T-cell (primary cell): ENCODE results near the gene ATXN2. TPM values are rescaled to one million over a fixed set of nuclear protein-coding genes. Genes with fewer than 3 reads are reported as not detected.
"Not testable (repeated sequence)": the region's sequence is repeated elsewhere in the genome, so short reads cannot be mapped to it uniquely, and the experiment has no call there.

ENCODE experiments used
- ATAC-seq, 4 experiments: fragments of 200-7000 bp in 3 of 4; fragments of 150-1000 bp in 1 of 4; cut with Tn5 transposase; replicated peaks in 1 of 4; 1 replicate in 3 of 4; 2 replicates in 1 of 4; pipeline ENCODE4 v1.10.0; 2021; ENCODE audit warnings: moderate library complexity in 3 of 4, mild to moderate bottlenecking in 2 of 4, moderate number of reproducible peaks in 1 of 4
- CTCF ChIA-PET, 2 donors: fragments of 300-600 bp; sonication (Branson Sonifier 250); formaldehyde crosslinking; loops; one replicate each; lab custom pipeline; 2022; ENCODE audit warnings: antibody characterized with exemption in 2 of 2; lab: Charles Lee
- POLR2A ChIA-PET, 2 donors: fragments of 300-600 bp; sonication (Branson Sonifier 250); formaldehyde crosslinking; loops; one replicate each; lab custom pipeline; 2022; ENCODE audit warnings: antibody characterized with exemption in 2 of 2; lab: Charles Lee
- DNase-seq, 35 experiments: peaks; one replicate each; pipeline versions ENCODE4 v3.0.0 to v3.0.0-alpha.2; 2013 to 2023
- H3K27ac ChIP-seq: one replicate; pipeline ENCODE4 v1.5.1; 2013; ENCODE audit warnings: low read length
- H3K27me3 ChIP-seq, 2 experiments: replicated peaks in 1 of 2; 1 replicate in 1 of 2; 2 replicates in 1 of 2; pipeline versions ENCODE4 v1.6.1 to v1.7.0; 2013; ENCODE audit warnings: low read length in 1 of 2, mixed read lengths in 1 of 2; ENCODE audit not compliant: control insufficient read depth in 2 of 2, insufficient read depth in 2 of 2; ENCODE audit errors: extremely low read depth in 1 of 2
- H3K36me3 ChIP-seq, 2 donors: 1 replicate in 1 of 2; 2 replicates in 1 of 2; pipeline versions ENCODE4 v1.6.1 to v1.7.0; 2013; ENCODE audit warnings: low read length in 1 of 2; ENCODE audit not compliant: control insufficient read depth in 2 of 2, insufficient read depth in 1 of 2; ENCODE audit errors: extremely low read depth in 1 of 2
- H3K4me1 ChIP-seq, 2 experiments: 1 replicate in 1 of 2; 2 replicates in 1 of 2; pipeline versions ENCODE4 v1.6.1 to v1.7.0; 2013; ENCODE audit warnings: low read length in 2 of 2, mixed read lengths in 1 of 2; ENCODE audit not compliant: insufficient read depth in 2 of 2, control insufficient read depth in 1 of 2; ENCODE audit errors: extremely low read depth in 1 of 2
- H3K4me3 ChIP-seq, 2 donors: 1 replicate in 1 of 2; 2 replicates in 1 of 2; pipeline versions ENCODE4 v1.5.1 to v1.7.0; 2013; ENCODE audit warnings: mild to moderate bottlenecking in 2 of 2, low read length in 1 of 2, moderate library complexity in 1 of 2; ENCODE audit not compliant: control insufficient read depth in 1 of 2; ENCODE audit errors: extremely low read depth in 1 of 2
- H3K9me3 ChIP-seq: 2 replicates; pipeline ENCODE4 v1.7.0; 2013
- H3K27ac Mint-ChIP-seq, 2 donors: one replicate each; pipeline ENCODE4 v1.8.0; 2020 to 2021; ENCODE audit warnings: mild to moderate bottlenecking in 2 of 2, mixed read lengths in 2 of 2
- H3K27me3 Mint-ChIP-seq, 2 donors: one replicate each; pipeline ENCODE4 v1.8.0; 2021 to 2022; ENCODE audit warnings: mixed read lengths in 2 of 2
- H3K36me3 Mint-ChIP-seq: one replicate; pipeline ENCODE4 v1.8.0; 2021; ENCODE audit warnings: mixed read lengths
- H3K4me1 Mint-ChIP-seq, 3 donors: one replicate each; pipeline ENCODE4 v1.8.0; 2020 to 2022; ENCODE audit warnings: mixed read lengths in 3 of 3, mild to moderate bottlenecking in 1 of 3
- H3K4me3 Mint-ChIP-seq, 3 donors: one replicate each; pipeline ENCODE4 v1.8.0; 2020 to 2022; ENCODE audit warnings: mild to moderate bottlenecking in 3 of 3, mixed read lengths in 3 of 3, moderate library complexity in 3 of 3
- H3K9me3 Mint-ChIP-seq, 3 donors: one replicate each; pipeline ENCODE4 v1.8.0; 2020 to 2022; ENCODE audit warnings: mixed read lengths in 3 of 3
- WGBS: methylation state at CpG from one replicate; pipeline ENCODE4 v1.1.5; 2013; ENCODE audit warnings: missing lambda C conversion rate; ENCODE audit not compliant: insufficient coverage; 5-methylcytosine and 5-hydroxymethylcytosine counted together
- total RNA-seq, 35 experiments: library from RNA in 6 of 35; stranded (reverse) in 6 of 35; fragments of 120-200 nt in 1 of 35; gene quantifications; one replicate each; pipeline versions ENCODE4 v1.2.1 to v1.2.4 and lab custom pipeline; 2013 to 2026

The ATXN2 gene
- total RNA-seq, 5 donors from 2014 or later (not counting 1 experiment from before 2014, with no cell fraction given) = 48.6 to 54.0 (median 50.3) TPM

GRCh38 chr12:111616177-111616623, 17.1 kb upstream of the ATXN2 start:
- Histone ChIP-seq H3K36me3 (no peaks in the 10 kb centered on the region), H3K4me1 (no peaks in the 10 kb centered on the region), H3K27ac (no peak overlapping the region), H3K9me3 (no peaks in the 10 kb centered on the region), H3K27me3 (no peaks in the 10 kb centered on the region), H3K4me3 (no peak overlapping the region)
- Mint-ChIP-seq H3K27me3 (no peaks in the 10 kb centered on the region), H3K4me3 (no peak overlapping the region), H3K9me3 (no peaks in the 10 kb centered on the region), H3K27ac (no peak overlapping the region), H3K36me3 (no peaks in the 10 kb centered on the region), H3K4me1 (no peaks in the 10 kb centered on the region)
- DNase-seq (no peak), ATAC-seq (no peak)
- ChIA-PET CTCF (no interaction called here), POLR2A (no interaction called here)
- WGBS = 100% methylated on average over 4 of the region's 7 CpGs

- no peaks in the 10 kb centered on the region for H3K27me3 Mint-ChIP-seq
- peak in 2 of 35 experiments; percentile 2 to 15 for DNase-seq
- no peak for ATAC-seq
- H3K4me1 ChIP-seq = no peaks in the 10 kb centered on the region
- no peak overlapping the region for H3K27ac ChIP-seq
- no peak overlapping the region for H3K4me3 ChIP-seq
- ChIA-PET POLR2A (no interaction called here), CTCF (interaction anchor here in 1 of 2 donors (0.6 kb wide), 1 partner anchor 1015 kb away, joined by 9 read pairs; no protein-coding TSS in a partner anchor)
- H3K9me3 Mint-ChIP-seq = no peaks in the 10 kb centered on the region
- no peak overlapping the region for H3K4me3 Mint-ChIP-seq
- H3K27ac Mint-ChIP-seq = no peak overlapping the region
- no peaks in the 10 kb centered on the region for H3K36me3 Mint-ChIP-seq
- H3K27me3 ChIP-seq = peaks cover 0 to 7% of the 10 kb centered on the region in 2 experiments
- no CpG with 5 or more reads among the region's 3 CpGs for WGBS
- no peaks in the 10 kb centered on the region for H3K4me1 Mint-ChIP-seq
- H3K9me3 ChIP-seq = no peaks in the 10 kb centered on the region
- H3K36me3 ChIP-seq = no peaks in the 10 kb centered on the region
These were observed 8.1 kb upstream of the ATXN2 start for GRCh38 chr12:111607239-111607638.

- H3K27me3 ChIP-seq = peaks cover 0 to 7% of the 10 kb centered on the region in 2 experiments
- H3K4me3 ChIP-seq = no peak overlapping the region
- Mint-ChIP-seq H3K27me3 (no peaks in the 10 kb centered on the region), H3K4me1 (no peaks in the 10 kb centered on the region), H3K27ac (no peak overlapping the region), H3K4me3 (no peak overlapping the region), H3K36me3 (no peaks in the 10 kb centered on the region), H3K9me3 (no peaks in the 10 kb centered on the region)
- POLR2A ChIA-PET = interaction anchor here (0.5 to 0.6 kb wide), 2 partner anchors 552 to 1065 kb away, joined by 4 read pairs; no protein-coding TSS in a partner anchor
- H3K27ac ChIP-seq = no peak overlapping the region
- WGBS = 100% methylated on average over 1 of the region's 3 CpGs
- H3K9me3 ChIP-seq = no peaks in the 10 kb centered on the region
- ATAC-seq (no peak), DNase-seq (no peak)
- CTCF ChIA-PET = interaction anchor here (0.6 kb wide), 4 partner anchors 37 to 1014 kb away, joined by 3 to 9 read pairs (median 3); no protein-coding TSS in a partner anchor
- H3K36me3 ChIP-seq = no peaks in the 10 kb centered on the region
- H3K4me1 ChIP-seq = no peaks in the 10 kb centered on the region
These were observed 7.7 kb upstream of the ATXN2 start for GRCh38 chr12:111606767-111607230.

GRCh38 chr12:111605911-111606766, 7.0 kb upstream of the ATXN2 start:
- DNase-seq = no peak
- no CpG with 5 or more reads among the region's 7 CpGs for WGBS
- Mint-ChIP-seq H3K27ac (no peak overlapping the region), H3K4me1 (no peaks in the 10 kb centered on the region), H3K4me3 (no peak overlapping the region), H3K9me3 (no peaks in the 10 kb centered on the region), H3K36me3 (no peaks in the 10 kb centered on the region), H3K27me3 (no peaks in the 10 kb centered on the region)
- Histone ChIP-seq H3K36me3 (no peaks in the 10 kb centered on the region), H3K27ac (no peak overlapping the region), H3K4me1 (no peaks in the 10 kb centered on the region), H3K27me3 (peaks cover 0 to 7% of the 10 kb centered on the region in 2 experiments), H3K4me3 (no peak overlapping the region), H3K9me3 (no peaks in the 10 kb centered on the region)
- POLR2A ChIA-PET = interaction anchor here (0.5 to 0.6 kb wide), 2 partner anchors 551 to 1064 kb away, joined by 4 read pairs; no protein-coding TSS in a partner anchor
- no peak for ATAC-seq
- CTCF ChIA-PET = interaction anchor here (0.5 to 0.6 kb wide), 4 partner anchors 37 to 745 kb away, joined by 3 to 4 read pairs (median 3); no protein-coding TSS in a partner anchor

GRCh38 chr12:111602857-111603256, 3.7 kb upstream of the ATXN2 start:
- H3K36me3 Mint-ChIP-seq, H3K4me1 Mint-ChIP-seq, H3K27ac ChIP-seq, H3K27ac Mint-ChIP-seq, DNase-seq, H3K4me3 Mint-ChIP-seq, H3K4me3 ChIP-seq, H3K27me3 Mint-ChIP-seq, H3K36me3 ChIP-seq, H3K9me3 Mint-ChIP-seq, H3K27me3 ChIP-seq, ATAC-seq, H3K9me3 ChIP-seq: not testable (repeated sequence)
- WGBS = no CpG with 5 or more reads among the region's 11 CpGs
- ChIA-PET POLR2A (interaction anchor here in 1 of 2 donors (0.6 kb wide), 1 partner anchor 939 kb away, joined by 4 read pairs; no protein-coding TSS in a partner anchor), CTCF (interaction anchor here (0.6 to 0.7 kb wide), 2 partner anchors 9 to 85 kb away, joined by 3 to 6 read pairs; no protein-coding TSS in a partner anchor)
- H3K4me1 ChIP-seq = peaks cover 5 to 11% of the 10 kb centered on the region in 2 experiments

- Mint-ChIP-seq H3K9me3 (no peaks in the 10 kb centered on the region), H3K27me3 (no peaks in the 10 kb centered on the region), H3K4me1 (peaks cover 10 to 12% (median 11%) of the 10 kb centered on the region in 3 donors), H3K36me3 (no peaks in the 10 kb centered on the region), H3K4me3 (no peak overlapping the region), H3K27ac (no peak overlapping the region)
- Histone ChIP-seq H3K4me3 (no peak overlapping the region), H3K4me1 (peaks cover 8 to 16% of the 10 kb centered on the region in 2 experiments), H3K27me3 (no peaks in the 10 kb centered on the region), H3K9me3 (no peaks in the 10 kb centered on the region), H3K27ac (no peak overlapping the region), H3K36me3 (no peaks in the 10 kb centered on the region)
- DNase-seq (no peak), ATAC-seq (no peak)
- WGBS = 100% methylated on average over 1 of the region's 2 CpGs
- ChIA-PET POLR2A (no interaction called here), CTCF (interaction anchor here in 1 of 2 donors (0.7 kb wide), 1 partner anchor 85 kb away, joined by 3 read pairs; no protein-coding TSS in a partner anchor)
These were observed 3.2 kb upstream of the ATXN2 start for GRCh38 chr12:111602348-111602747.
